ENCODE results near the gene SERPINF2.
A peak's percentile ranks its signal among the peaks of the same experiment; 100 is the strongest.

SERPINF2 gene

DNA sequence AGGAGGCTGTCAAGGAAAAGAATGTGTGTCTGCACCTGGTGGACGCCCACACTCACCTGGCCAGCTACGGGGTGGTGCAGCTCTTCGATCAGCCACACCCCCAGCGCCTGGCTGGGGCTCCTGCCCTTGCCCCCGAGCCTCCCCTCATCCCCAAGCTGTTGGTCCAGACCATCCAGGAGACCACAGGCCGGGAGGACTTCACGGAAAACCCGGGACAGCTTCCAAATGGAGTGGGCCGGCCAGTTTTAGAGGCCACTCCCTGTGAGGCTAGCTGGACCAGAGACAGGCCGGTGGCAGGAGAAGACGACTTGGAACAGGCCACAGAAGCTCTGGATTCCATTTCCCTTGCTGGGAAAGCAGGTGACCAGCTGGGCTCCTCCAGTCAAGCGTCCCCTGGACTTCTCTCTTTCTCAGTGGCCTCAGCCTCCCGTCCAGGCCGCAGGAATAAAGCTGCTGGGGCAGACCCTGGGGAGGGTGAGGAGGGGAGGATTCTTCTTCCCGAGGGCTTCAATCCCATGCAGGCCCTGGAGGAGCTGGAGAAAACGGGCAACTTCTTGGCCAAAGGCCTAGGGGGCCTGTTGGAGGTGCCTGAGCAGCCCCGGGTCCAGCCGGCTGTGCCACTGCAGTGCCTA, 15.9 kb upstream of the SERPINF2 start:
- Mint-ChIP-seq H3K36me3 (ENCODE audit: low read depth) (no peaks in the 10 kb centered on the region), H3K27me3 (ENCODE audit: low read depth, poor library complexity) (no peaks in the 10 kb centered on the region), H3K4me3 (no peak overlapping the region), H3K9me3 (no peaks in the 10 kb centered on the region), H3K27ac (no peak overlapping the region), H3K4me1 (peaks cover 18% of the 10 kb centered on the region)
- TF ChIP-seq, protein P1, sequence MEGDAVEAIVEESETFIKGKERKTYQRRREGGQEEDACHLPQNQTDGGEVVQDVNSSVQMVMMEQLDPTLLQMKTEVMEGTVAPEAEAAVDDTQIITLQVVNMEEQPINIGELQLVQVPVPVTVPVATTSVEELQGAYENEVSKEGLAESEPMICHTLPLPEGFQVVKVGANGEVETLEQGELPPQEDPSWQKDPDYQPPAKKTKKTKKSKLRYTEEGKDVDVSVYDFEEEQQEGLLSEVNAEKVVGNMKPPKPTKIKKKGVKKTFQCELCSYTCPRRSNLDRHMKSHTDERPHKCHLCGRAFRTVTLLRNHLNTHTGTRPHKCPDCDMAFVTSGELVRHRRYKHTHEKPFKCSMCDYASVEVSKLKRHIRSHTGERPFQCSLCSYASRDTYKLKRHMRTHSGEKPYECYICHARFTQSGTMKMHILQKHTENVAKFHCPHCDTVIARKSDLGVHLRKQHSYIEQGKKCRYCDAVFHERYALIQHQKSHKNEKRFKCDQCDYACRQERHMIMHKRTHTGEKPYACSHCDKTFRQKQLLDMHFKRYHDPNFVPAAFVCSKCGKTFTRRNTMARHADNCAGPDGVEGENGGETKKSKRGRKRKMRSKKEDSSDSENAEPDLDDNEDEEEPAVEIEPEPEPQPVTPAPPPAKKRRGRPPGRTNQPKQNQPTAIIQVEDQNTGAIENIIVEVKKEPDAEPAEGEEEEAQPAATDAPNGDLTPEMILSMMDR (IDR thresholded peaks at IDR 0.05): no peak
- no peak for DNase-seq

DNA sequence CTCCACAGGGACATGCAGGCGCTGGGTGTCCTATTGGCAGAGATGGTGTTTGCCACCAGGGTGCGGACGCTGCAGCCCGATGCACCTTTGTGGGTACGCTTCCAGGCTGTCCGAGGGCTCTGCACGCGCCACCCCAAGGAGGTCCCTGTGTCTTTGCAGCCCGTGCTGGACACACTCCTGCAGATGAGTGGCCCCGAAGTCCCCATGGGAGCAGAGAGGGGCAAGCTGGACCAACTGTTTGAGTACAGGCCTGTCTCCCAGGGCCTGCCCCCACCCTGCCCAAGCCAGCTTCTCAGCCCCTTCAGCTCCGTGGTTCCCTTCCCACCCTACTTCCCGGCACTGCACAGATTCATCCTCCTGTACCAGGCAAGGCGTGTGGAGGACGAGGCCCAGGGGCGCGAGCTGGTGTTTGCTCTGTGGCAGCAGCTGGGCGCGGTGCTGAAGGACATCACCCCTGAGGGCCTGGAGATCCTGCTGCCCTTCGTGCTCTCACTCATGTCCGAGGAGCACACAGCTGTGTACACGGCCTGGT, 15.3 kb upstream of the SERPINF2 start:
- H3K9me3 Mint-ChIP-seq: no peaks in the 10 kb centered on the region
- H3K27me3 Mint-ChIP-seq (ENCODE audit: low read depth, poor library complexity): no peaks in the 10 kb centered on the region
- H3K4me1 Mint-ChIP-seq: peaks cover 18% of the 10 kb centered on the region
- TF ChIP-seq, protein P1 (IDR thresholded peaks at IDR 0.05): no peak
- no peak overlapping the region for H3K4me3 Mint-ChIP-seq
- no peak for DNase-seq
- no peaks in the 10 kb centered on the region for H3K36me3 Mint-ChIP-seq (ENCODE audit: low read depth)
- no peak overlapping the region for H3K27ac Mint-ChIP-seq

DNA sequence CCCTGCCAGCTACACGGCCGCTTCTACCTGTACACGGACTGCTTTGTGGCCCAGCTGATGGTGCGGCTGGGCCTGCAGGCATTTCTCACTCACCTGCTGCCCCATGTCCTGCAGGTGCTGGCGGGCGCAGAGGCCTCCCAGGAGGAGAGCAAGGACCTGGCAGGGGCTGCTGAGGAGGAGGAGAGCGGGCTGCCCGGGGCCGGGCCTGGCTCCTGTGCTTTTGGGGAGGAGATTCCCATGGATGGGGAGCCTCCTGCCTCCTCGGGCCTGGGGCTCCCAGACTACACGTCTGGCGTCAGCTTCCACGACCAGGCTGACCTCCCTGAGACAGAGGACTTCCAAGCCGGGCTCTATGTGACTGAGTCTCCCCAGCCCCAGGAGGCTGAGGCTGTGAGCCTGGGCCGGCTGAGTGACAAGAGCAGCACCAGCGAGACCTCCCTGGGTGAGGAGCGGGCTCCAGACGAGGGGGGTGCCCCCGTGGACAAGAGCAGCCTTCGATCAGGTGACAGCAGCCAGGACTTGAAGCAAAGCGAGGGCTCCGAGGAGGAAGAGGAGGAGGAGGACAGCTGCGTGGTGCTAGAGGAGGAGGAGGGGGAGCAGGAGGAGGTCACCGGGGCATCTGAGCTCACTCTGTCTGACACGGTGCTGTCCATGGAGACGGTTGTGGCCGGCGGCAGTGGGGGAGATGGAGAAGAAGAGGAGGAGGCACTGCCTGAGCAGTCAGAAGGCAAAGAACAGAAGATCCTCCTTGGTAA, 14.6 kb upstream of the SERPINF2 start:
- H3K4me1 Mint-ChIP-seq: peaks cover 18% of the 10 kb centered on the region
- H3K27me3 Mint-ChIP-seq (ENCODE audit: low read depth, poor library complexity): no peaks in the 10 kb centered on the region
- TF ChIP-seq, protein P1 (IDR thresholded peaks at IDR 0.05): no peak
- H3K9me3 Mint-ChIP-seq: no peaks in the 10 kb centered on the region
- H3K36me3 Mint-ChIP-seq (ENCODE audit: low read depth): no peaks in the 10 kb centered on the region
- no peak overlapping the region for H3K4me3 Mint-ChIP-seq
- peak overlapping the region; percentile 92 for H3K27ac Mint-ChIP-seq
- DNase-seq: no peak

DNA sequence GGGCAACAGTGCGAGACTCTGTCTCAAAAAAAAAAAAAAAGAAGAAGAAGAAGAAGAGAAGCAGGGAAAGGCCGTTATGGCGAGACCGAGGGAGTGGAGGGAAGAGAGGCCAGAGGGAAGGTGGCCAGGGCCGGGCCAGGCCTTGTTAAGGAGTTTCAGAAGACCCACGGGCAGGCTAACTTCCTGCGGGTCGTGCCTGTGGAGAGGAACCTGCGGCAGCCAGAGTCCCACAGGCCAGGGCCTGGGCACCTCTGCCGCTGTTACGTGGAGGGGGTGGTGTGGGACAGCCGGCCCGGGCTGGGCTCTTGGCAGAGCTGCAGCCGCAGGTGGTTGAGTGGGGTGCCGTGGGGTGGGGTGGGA, 12.7 kb upstream of the SERPINF2 start:
- H3K4me3 Mint-ChIP-seq: no peak overlapping the region
- H3K9me3 Mint-ChIP-seq: no peaks in the 10 kb centered on the region
- DNase-seq: no peak
- H3K27me3 Mint-ChIP-seq (ENCODE audit: low read depth, poor library complexity): no peaks in the 10 kb centered on the region
- peaks cover 25% of the 10 kb centered on the region for H3K4me1 Mint-ChIP-seq
- no peaks in the 10 kb centered on the region for H3K36me3 Mint-ChIP-seq (ENCODE audit: low read depth)
- H3K27ac Mint-ChIP-seq: peak overlapping the region; percentile 92
- TF ChIP-seq, protein P1 (IDR thresholded peaks at IDR 0.05): no peak

DNA sequence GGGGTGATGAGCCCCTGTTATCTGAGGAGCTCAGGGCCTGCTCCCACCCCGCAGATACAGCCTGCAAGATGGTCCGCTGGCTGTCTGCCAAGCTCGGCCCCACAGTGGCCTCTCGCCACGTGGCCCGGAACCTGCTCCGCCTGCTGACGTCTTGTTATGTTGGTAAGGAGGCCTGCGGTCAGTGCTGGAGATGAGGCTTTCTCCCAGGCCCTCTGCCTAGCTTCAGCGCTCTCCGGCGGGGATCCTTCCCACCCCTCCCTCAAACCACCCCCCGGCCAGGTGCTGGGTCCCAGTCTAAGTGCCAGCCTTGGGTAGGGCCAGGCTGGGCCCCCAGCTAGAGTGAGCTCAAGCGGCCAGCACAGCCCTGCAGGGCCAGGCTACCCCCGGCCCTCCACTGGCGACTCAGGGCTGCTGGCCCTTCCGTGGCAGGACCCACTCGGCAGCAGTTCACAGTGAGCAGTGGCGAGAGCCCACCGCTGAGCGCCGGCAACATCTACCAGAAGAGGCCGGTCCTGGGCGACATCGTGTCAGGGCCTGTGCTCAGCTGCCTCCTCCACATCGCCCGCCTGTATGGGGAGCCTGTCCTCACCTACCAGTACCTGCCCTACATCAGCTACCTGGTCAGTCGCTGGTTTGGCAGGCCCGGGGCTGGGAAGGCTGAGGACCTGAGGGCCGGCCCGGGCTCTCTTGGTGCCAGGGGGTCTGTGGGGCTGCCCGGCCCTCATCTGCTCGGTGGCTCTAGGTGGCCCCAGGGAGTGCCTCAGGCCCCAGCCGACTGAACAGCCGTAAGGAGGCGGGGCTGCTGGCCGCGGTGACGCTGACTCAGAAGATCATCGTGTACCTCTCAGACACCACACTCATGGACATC, 12.1 kb upstream of the SERPINF2 start:
- no peaks in the 10 kb centered on the region for H3K27me3 Mint-ChIP-seq (ENCODE audit: low read depth, poor library complexity)
- no peak for DNase-seq
- H3K4me1 Mint-ChIP-seq: peaks cover 27% of the 10 kb centered on the region
- no peak overlapping the region for H3K4me3 Mint-ChIP-seq
- H3K9me3 Mint-ChIP-seq: no peaks in the 10 kb centered on the region
- TF ChIP-seq, protein P1 (IDR thresholded peaks at IDR 0.05): no peak
- H3K36me3 Mint-ChIP-seq (ENCODE audit: low read depth): no peaks in the 10 kb centered on the region
- H3K27ac Mint-ChIP-seq: no peak overlapping the region

Measured in nephron progenitor cell (in vitro differentiated cells).